ENCODE measurements around the gene FAM107B. TPM values are rescaled to one million over a fixed set of nuclear protein-coding genes. Genes with fewer than 3 reads are reported as not detected.

The FAM107B gene
- total RNA-seq, 1 experiment from 2014 or later: 24.5 TPM

DNA sequence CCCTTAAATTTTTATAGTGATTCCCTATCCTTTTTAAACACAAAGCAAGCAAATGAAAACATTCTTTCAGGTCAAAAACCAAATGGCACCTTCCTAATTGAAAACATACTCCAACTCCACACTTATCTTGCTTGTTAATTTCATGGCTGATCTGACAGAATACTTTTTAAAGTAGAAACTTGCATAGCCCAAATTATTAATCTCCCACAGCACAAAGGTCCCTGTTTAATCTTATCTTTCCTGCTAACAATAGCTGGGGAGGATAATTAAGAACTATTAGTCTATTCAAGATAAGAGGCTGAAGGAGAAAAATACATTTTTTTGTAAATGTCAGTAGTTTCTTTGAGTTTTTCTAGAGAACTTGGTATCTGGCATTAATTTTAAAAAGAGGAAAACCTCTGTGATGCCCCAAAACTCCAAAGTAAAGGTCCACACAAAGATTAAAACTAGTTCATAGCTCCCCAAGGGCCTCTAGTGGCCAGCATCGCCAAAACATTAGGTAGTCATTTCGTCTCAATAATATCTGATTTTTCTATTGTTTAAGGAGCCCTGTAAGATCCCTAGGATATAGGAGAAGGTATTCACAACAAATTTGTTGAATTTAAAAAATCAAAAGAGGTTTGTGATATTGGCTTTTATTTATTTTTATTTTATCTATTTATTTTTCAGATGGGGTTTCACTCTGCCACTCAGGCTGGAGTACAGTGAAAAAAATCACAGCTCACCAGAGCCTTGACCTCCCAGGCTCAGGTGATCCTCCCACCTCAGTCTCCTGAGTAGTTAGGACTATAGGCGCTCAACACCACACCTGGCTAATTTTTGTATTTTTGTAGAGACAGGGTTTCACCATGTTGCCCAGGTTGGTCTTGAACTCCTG is 48.4 kb upstream of the FAM107B start:
- no peak overlapping the region for H3K14ac ChIP-seq (ENCODE audit: insufficient read depth, low read length)
- no peak overlapping the region for H3K18ac ChIP-seq (ENCODE audit: insufficient read length, low read depth, low read length)
- no peaks in the 10 kb centered on the region for H3K27me3 ChIP-seq (ENCODE audit: insufficient read depth, low read length)
- H4K5ac ChIP-seq (ENCODE audit: insufficient read length, low read depth, low read length): no peak overlapping the region
- H2AK5ac ChIP-seq (ENCODE audit: insufficient read length, low read length): no peak overlapping the region
- H3K4me1 Mint-ChIP-seq: peaks cover 16 to 24% of the 10 kb centered on the region in 2 experiments
- H3K27ac ChIP-seq (ENCODE audit: insufficient read length, low read depth, low read length): no peak overlapping the region
- no peak overlapping the region for H2BK120ac ChIP-seq (ENCODE audit: low read depth, low read length, poor library complexity, severe bottlenecking)
- peak; percentile 78 for TF ChIP-seq CTCF (conservative IDR thresholded peaks at IDR 0.05)
- no peaks in the 10 kb centered on the region; a peak in 1 of 5 replicates for H3K9me3 Mint-ChIP-seq
- H3K27ac Mint-ChIP-seq: no peak overlapping the region
- H3K79me1 ChIP-seq (ENCODE audit: insufficient read depth, low read depth, low read length, poor library complexity, severe bottlenecking): no peaks in the 10 kb centered on the region
- no peak overlapping the region for H3K56ac ChIP-seq (ENCODE audit: insufficient read length, low read depth, low read length)
- H3K9me3 ChIP-seq (ENCODE audit: control insufficient read depth, low read depth, low read length): no peaks in the 10 kb centered on the region
- H4K8ac ChIP-seq (replicated peaks; ENCODE audit: insufficient read length, low read depth, low read length): no peak overlapping the region
- no peak overlapping the region for H3T11ph ChIP-seq (ENCODE audit: low read length)
- H3K4me1 ChIP-seq (ENCODE audit: insufficient read depth, low read length): no peaks in the 10 kb centered on the region
- no peaks in the 10 kb centered on the region for H3K23me2 ChIP-seq (ENCODE audit: insufficient read length, low read depth, low read length, poor library complexity, severe bottlenecking)
- H2BK5ac ChIP-seq (ENCODE audit: insufficient read length, low read length): no peak overlapping the region
- no peak overlapping the region for H2BK12ac ChIP-seq (ENCODE audit: insufficient read length, low read depth, low read length)
- H3K4me2 ChIP-seq (ENCODE audit: insufficient read depth, insufficient read length, low read length): no peak overlapping the region
- no peak overlapping the region for H2AFZ ChIP-seq (ENCODE audit: low read length)
- no peak overlapping the region for H3K4ac ChIP-seq (ENCODE audit: low read depth, low read length)
- H2BK20ac ChIP-seq (ENCODE audit: low read depth, low read length, poor library complexity, severe bottlenecking): no peak overlapping the region
- H3K79me2 ChIP-seq (ENCODE audit: insufficient read depth, low read length): no peaks in the 10 kb centered on the region
- no peaks in the 10 kb centered on the region for H3K36me3 Mint-ChIP-seq (ENCODE audit: insufficient read depth in 1 of 3, low read depth in 3 of 3)
- no CpG with 5 or more reads among the region's 3 CpGs for WGBS (ENCODE audit: extremely low coverage, insufficient read length, low lambda C conversion rate)
- no peak overlapping the region for H2BK15ac ChIP-seq (ENCODE audit: low read depth, low read length)
- H3K23ac ChIP-seq (ENCODE audit: insufficient read length, low read depth, low read length): no peak overlapping the region
- peaks cover 11% of the 10 kb centered on the region for H3K27me3 Mint-ChIP-seq (ENCODE audit: low read depth)
- no peak overlapping the region for H3K4me3 Mint-ChIP-seq
- H3K9ac ChIP-seq (ENCODE audit: extremely low read depth, insufficient read length, low read length): no peak overlapping the region
- DNase-seq: no peak
- H4K20me1 ChIP-seq (ENCODE audit: control insufficient read depth, insufficient read depth, insufficient read length): no peaks in the 10 kb centered on the region
- no peak overlapping the region for H4K91ac ChIP-seq (ENCODE audit: insufficient read length, low read depth, low read length)

Measured in H9 (cell line).